ENCODE data around the gene ANKRD34B.

DNA sequence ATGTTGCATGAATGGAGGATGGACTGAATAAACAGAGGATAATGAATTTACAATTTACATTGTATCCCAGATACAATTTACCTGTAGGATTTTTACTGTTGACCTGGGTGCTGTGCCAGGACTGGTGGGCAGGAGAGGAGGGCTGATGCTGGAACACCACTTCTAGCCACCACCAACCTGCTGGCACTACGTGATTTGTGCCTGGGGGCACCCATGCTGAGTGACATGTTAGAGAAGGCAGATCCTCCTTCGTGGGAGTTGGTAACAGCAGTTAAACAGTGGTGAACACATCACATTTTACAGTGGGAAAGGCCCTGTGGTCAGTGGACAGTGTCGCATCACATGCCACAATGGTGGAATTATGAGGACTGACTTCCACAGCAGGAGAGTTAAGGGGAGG is 3.0 kb upstream of the ANKRD34B start:
- no peak for TF ChIP-seq GABPA (IDR thresholded peaks at IDR 0.05; ENCODE audit: low read depth)
- TF ChIP-seq, protein P1, sequence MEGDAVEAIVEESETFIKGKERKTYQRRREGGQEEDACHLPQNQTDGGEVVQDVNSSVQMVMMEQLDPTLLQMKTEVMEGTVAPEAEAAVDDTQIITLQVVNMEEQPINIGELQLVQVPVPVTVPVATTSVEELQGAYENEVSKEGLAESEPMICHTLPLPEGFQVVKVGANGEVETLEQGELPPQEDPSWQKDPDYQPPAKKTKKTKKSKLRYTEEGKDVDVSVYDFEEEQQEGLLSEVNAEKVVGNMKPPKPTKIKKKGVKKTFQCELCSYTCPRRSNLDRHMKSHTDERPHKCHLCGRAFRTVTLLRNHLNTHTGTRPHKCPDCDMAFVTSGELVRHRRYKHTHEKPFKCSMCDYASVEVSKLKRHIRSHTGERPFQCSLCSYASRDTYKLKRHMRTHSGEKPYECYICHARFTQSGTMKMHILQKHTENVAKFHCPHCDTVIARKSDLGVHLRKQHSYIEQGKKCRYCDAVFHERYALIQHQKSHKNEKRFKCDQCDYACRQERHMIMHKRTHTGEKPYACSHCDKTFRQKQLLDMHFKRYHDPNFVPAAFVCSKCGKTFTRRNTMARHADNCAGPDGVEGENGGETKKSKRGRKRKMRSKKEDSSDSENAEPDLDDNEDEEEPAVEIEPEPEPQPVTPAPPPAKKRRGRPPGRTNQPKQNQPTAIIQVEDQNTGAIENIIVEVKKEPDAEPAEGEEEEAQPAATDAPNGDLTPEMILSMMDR (IDR thresholded peaks at IDR 0.05 in 2 of 3, conservative IDR thresholded peaks at IDR 0.05 in 1 of 3; ENCODE audit: control insufficient read depth in 2 of 3, extremely low read depth in 1 of 3, insufficient read depth in 1 of 3, low read depth in 3 of 3, low read length in 3 of 3) = no peak
- no peak for TF ChIP-seq CREB1 (IDR thresholded peaks at IDR 0.05; ENCODE audit: low read depth)

Data from GM12878 (cell line).